Measurements from ENCODE around the gene FBXW2.

DNA sequence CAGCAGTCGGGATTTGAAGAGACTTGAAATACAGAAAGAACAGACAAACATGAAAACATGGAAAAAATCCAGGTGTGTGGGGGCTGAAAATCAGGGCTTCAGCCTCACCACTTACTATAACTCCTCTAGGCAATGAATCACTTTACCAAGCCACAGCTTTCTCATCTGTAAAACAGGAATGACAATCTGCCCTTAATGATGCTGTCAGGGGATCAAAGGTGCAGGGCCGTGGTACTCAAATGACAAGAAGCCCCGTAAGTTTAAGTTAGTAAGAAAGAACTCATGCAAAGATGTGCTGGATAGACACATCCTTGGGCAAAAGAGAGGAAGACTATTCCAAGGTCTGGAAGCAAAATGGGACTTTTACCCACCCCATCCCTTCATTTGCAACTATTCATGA is 34.7 kb downstream of the FBXW2 start:
- no peak for TF ChIP-seq EZH2 (IDR thresholded peaks at IDR 0.05; ENCODE audit: borderline replicate concordance, low read depth, low read length, poor library complexity, severe bottlenecking)
- TF ChIP-seq, protein P1, sequence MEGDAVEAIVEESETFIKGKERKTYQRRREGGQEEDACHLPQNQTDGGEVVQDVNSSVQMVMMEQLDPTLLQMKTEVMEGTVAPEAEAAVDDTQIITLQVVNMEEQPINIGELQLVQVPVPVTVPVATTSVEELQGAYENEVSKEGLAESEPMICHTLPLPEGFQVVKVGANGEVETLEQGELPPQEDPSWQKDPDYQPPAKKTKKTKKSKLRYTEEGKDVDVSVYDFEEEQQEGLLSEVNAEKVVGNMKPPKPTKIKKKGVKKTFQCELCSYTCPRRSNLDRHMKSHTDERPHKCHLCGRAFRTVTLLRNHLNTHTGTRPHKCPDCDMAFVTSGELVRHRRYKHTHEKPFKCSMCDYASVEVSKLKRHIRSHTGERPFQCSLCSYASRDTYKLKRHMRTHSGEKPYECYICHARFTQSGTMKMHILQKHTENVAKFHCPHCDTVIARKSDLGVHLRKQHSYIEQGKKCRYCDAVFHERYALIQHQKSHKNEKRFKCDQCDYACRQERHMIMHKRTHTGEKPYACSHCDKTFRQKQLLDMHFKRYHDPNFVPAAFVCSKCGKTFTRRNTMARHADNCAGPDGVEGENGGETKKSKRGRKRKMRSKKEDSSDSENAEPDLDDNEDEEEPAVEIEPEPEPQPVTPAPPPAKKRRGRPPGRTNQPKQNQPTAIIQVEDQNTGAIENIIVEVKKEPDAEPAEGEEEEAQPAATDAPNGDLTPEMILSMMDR (conservative IDR thresholded peaks at IDR 0.05; ENCODE audit: low read depth, low read length) = no peak
